C4-2B (cell line): ENCODE data around the gene FAAH2.

Source experiments
- CTCF ChIP-seq: fragments of 450-650 bp; conservative IDR thresholded peaks from 2 replicates; pipeline ENCODE4 v1.5.1; 2017; ENCODE audit warnings: mild to moderate bottlenecking
- ZFX ChIP-seq: fragments of 450-650 bp; IDR thresholded peaks from 2 replicates; pipeline ENCODE4 v1.6.1; 2017

GRCh38 chrX:57379296-57379695 is 92.8 kb downstream of the FAAH2 start:
- no peak for TF ChIP-seq CTCF
- TF ChIP-seq ZFX = no peak
